H1 (cell line): ENCODE results near the gene COL4A2. TPM values are rescaled to one million over a fixed set of nuclear protein-coding genes. Genes with fewer than 3 reads are reported as not detected.

Source experiments
- CTCF ChIA-PET: fragments of 300-600 bp; sonication (Branson Sonifier 250); formaldehyde crosslinking; loops from one replicate; lab custom pipeline; 2021; ENCODE audit not compliant: partially characterized antibody; lab: Charles Lee
- POLR2A ChIA-PET: fragments of 300-600 bp; sonication (Branson Sonifier 250); formaldehyde crosslinking; loops from one replicate; lab custom pipeline; 2021; ENCODE audit warnings: inconsistent platforms; ENCODE audit not compliant: partially characterized antibody; lab: Charles Lee
- DNase-seq, 2 experiments: peaks; one replicate each; pipeline versions ENCODE4 v3.0.0 to v3.0.0-alpha.2; 2010 to 2022; ENCODE audit warnings: low spot score in 2 of 2, low read depth in 1 of 2, mixed read lengths in 1 of 2
- FAIRE-seq: peaks from 2 replicates; lab custom pipeline; 2011; peaks lifted over from hg19 to GRCh38; lab: Jason Lieb, UNC
- H2AFZ ChIP-seq: 2 replicates; pipeline ENCODE4 v1.8.1; 2012; ENCODE audit warnings: low read length, inconsistent platforms
- H2AK5ac ChIP-seq: 2 replicates; pipeline ENCODE4 v1.6.1; 2013; ENCODE audit warnings: low read depth, low read length
- H2BK120ac ChIP-seq: replicated peaks from 2 replicates; pipeline ENCODE3; 2013; ENCODE audit warnings: low read depth, low read length, inconsistent platforms
- H2BK12ac ChIP-seq: 2 replicates; pipeline ENCODE4 v1.6.1; 2013; ENCODE audit warnings: low read depth, low read length
- H2BK15ac ChIP-seq: 2 replicates; pipeline ENCODE4 v1.6.1; 2013; ENCODE audit warnings: low read length
- H2BK20ac ChIP-seq: 2 replicates; pipeline ENCODE4 v1.6.1; 2013; ENCODE audit warnings: low read length
- H2BK5ac ChIP-seq: 2 replicates; pipeline ENCODE4 v1.6.1; 2013; ENCODE audit warnings: low read depth, low read length
- H3K14ac ChIP-seq: 2 replicates; pipeline ENCODE4 v1.6.1; 2013; ENCODE audit warnings: inconsistent platforms; ENCODE audit not compliant: insufficient read length
- H3K18ac ChIP-seq: 2 replicates; pipeline ENCODE4 v1.6.1; 2013; ENCODE audit warnings: low read length; ENCODE audit errors: extremely low read depth
- H3K23ac ChIP-seq: 2 replicates; pipeline ENCODE4 v1.6.1; 2013; ENCODE audit warnings: inconsistent platforms; ENCODE audit not compliant: insufficient read length
- H3K23me2 ChIP-seq: 2 replicates; pipeline ENCODE4 v1.6.1; 2013; ENCODE audit warnings: low read depth, low read length
- H3K27ac ChIP-seq: 2 replicates; pipeline ENCODE4 v1.6.1; 2011; ENCODE audit warnings: low read depth, low read length, inconsistent platforms
- H3K27me3 ChIP-seq, 4 experiments: replicated peaks in 1 of 4; 1 replicate in 1 of 4; 2 replicates in 3 of 4; pipeline versions ENCODE4 v1.6.1 to v1.8.1; 2011 to 2013; ENCODE audit warnings: low read length in 3 of 4, mild to moderate bottlenecking in 3 of 4, inconsistent platforms in 2 of 4, mixed read lengths in 2 of 4, moderate library complexity in 1 of 4; ENCODE audit not compliant: control insufficient read depth in 3 of 4, insufficient read depth in 3 of 4; ENCODE audit errors: extremely low read depth in 1 of 4
- H3K36me3 ChIP-seq, 4 experiments: 2 replicates each; pipeline versions ENCODE4 v1.6.1 to v1.8.1; 2011 to 2013; ENCODE audit warnings: mild to moderate bottlenecking in 4 of 4, low read length in 3 of 4, moderate library complexity in 2 of 4, control low read depth in 1 of 4, inconsistent platforms in 1 of 4; ENCODE audit not compliant: insufficient read depth in 4 of 4, control insufficient read depth in 2 of 4
- H3K4ac ChIP-seq: replicated peaks from 2 replicates; pipeline ENCODE3; 2013; ENCODE audit warnings: low read length, low read depth, mixed read lengths, inconsistent platforms; ENCODE audit not compliant: insufficient read length
- H3K4me1 ChIP-seq, 4 experiments: replicated peaks in 1 of 4; 1 replicate in 1 of 4; 2 replicates in 3 of 4; pipeline versions ENCODE4 v1.6.1 to v1.8.1; 2011 to 2013; ENCODE audit warnings: low read length in 3 of 4, inconsistent platforms in 2 of 4, mixed read lengths in 1 of 4; ENCODE audit not compliant: insufficient read depth in 4 of 4, control insufficient read depth in 3 of 4
- H3K4me2 ChIP-seq, 2 experiments: 2 replicates each; pipeline versions ENCODE4 v1.6.1 to v1.8.1; 2011 to 2013; ENCODE audit warnings: low read depth in 2 of 2, low read length in 2 of 2, control low read depth in 1 of 2, inconsistent platforms in 1 of 2, mild to moderate bottlenecking in 1 of 2; ENCODE audit not compliant: insufficient read depth in 1 of 2
- H3K4me3 ChIP-seq, 4 experiments: fragments of 200-600, 300-600 bp in 1 of 4; sonication (generic), shearing (Covaris generic), sonication (Bioruptor Twin) in 1 of 4; 2 replicates each; pipeline versions ENCODE4 v1.5.1 to v1.8.1; 2011 to 2016; ENCODE audit warnings: low read length in 4 of 4, low read depth in 3 of 4, control low read depth in 2 of 4, inconsistent platforms in 2 of 4, mild to moderate bottlenecking in 2 of 4, mixed read lengths in 1 of 4, moderate library complexity in 1 of 4; ENCODE audit not compliant: insufficient read depth in 2 of 4; ENCODE audit errors: extremely low read depth in 1 of 4
- H3K56ac ChIP-seq: replicated peaks from 2 replicates; pipeline ENCODE3; 2013; ENCODE audit warnings: low read depth, mild to moderate bottlenecking, mixed read lengths, low read length, inconsistent platforms; ENCODE audit not compliant: insufficient read length
- H3K79me1 ChIP-seq: 2 replicates; pipeline ENCODE4 v1.6.1; 2013; ENCODE audit warnings: low read depth, low read length, control low read depth
- H3K79me2 ChIP-seq, 2 experiments: 2 replicates each; pipeline versions ENCODE4 v1.6.1 to v1.8.1; 2012 to 2013; ENCODE audit warnings: low read length in 2 of 2, mild to moderate bottlenecking in 2 of 2, inconsistent platforms in 1 of 2; ENCODE audit not compliant: insufficient read depth in 2 of 2, control insufficient read depth in 1 of 2
- H3K9ac ChIP-seq, 4 experiments: replicated peaks in 1 of 4; 1 replicate in 1 of 4; 2 replicates in 3 of 4; pipeline versions ENCODE4 v1.6.1 to v1.8.1; 2011 to 2013; ENCODE audit warnings: low read depth in 3 of 4, low read length in 3 of 4, control low read depth in 2 of 4, mild to moderate bottlenecking in 2 of 4, moderate library complexity in 2 of 4, inconsistent platforms in 1 of 4; ENCODE audit errors: extremely low read depth in 1 of 4
- H3K9me3 ChIP-seq, 2 experiments: 2 replicates each; pipeline versions ENCODE4 v1.6.1 to v1.8.1; 2012 to 2013; ENCODE audit warnings: mild to moderate bottlenecking in 2 of 2, moderate library complexity in 2 of 2, control low read depth in 1 of 2, inconsistent platforms in 1 of 2, low read depth in 1 of 2, low read length in 1 of 2, mixed read lengths in 1 of 2; ENCODE audit not compliant: insufficient read depth in 2 of 2
- H4K20me1 ChIP-seq, 2 experiments: replicated peaks in 1 of 2; 2 replicates each; pipeline versions ENCODE3 to v1.8.1; 2011 to 2013; ENCODE audit warnings: inconsistent platforms in 2 of 2, low read length in 2 of 2, mild to moderate bottlenecking in 1 of 2; ENCODE audit not compliant: insufficient read depth in 2 of 2, control insufficient read depth in 1 of 2
- H4K5ac ChIP-seq: 2 replicates; pipeline ENCODE4 v1.6.1; 2013; ENCODE audit warnings: low read length, low read depth, mixed read lengths, inconsistent platforms; ENCODE audit not compliant: insufficient read length
- H4K8ac ChIP-seq: 2 replicates; pipeline ENCODE4 v1.8.0; 2013; ENCODE audit warnings: mild to moderate bottlenecking, moderate library complexity, low read length, inconsistent platforms; ENCODE audit not compliant: insufficient read depth; ENCODE audit errors: extremely low read depth
- H4K91ac ChIP-seq: replicated peaks from 2 replicates; pipeline ENCODE3; 2013; ENCODE audit warnings: low read length, mixed read lengths, inconsistent platforms; ENCODE audit not compliant: insufficient read length
- ATF2 ChIP-seq: IDR thresholded peaks from 2 replicates; pipeline ENCODE4 v1.6.1; 2012; ENCODE audit warnings: low read length, inconsistent platforms
- BRCA1 ChIP-seq: IDR thresholded peaks from 2 replicates; pipeline ENCODE4 v1.6.1; 2012; ENCODE audit warnings: low read depth, low read length, improper control_type of control experiment
- SRF ChIP-seq: IDR thresholded peaks from 2 replicates; pipeline ENCODE4 v1.6.1; 2011; ENCODE audit warnings: mild to moderate bottlenecking, low read depth, low read length, moderate library complexity
- TBP ChIP-seq: IDR thresholded peaks from 2 replicates; pipeline ENCODE4 v1.6.1; 2011; ENCODE audit warnings: low read depth, low read length, improper control_type of control experiment
- WGBS, 2 experiments: shearing (Covaris generic) in 1 of 2; methylation state at CpG; one replicate each; pipeline versions ENCODE4 v1.1.6 to v1.1.7; 2013 to 2015; ENCODE audit warnings: low lambda C conversion rate in 2 of 2, mixed read lengths in 2 of 2, inconsistent platforms in 1 of 2, low coverage in 1 of 2, missing lambda C conversion rate in 1 of 2; ENCODE audit not compliant: insufficient replicate concordance in 2 of 2, insufficient coverage in 1 of 2, insufficient read length in 1 of 2; ENCODE audit errors: extremely low coverage in 1 of 2, missing lambda C conversion rate in 1 of 2; 5-methylcytosine and 5-hydroxymethylcytosine counted together
- polyA plus RNA-seq, 7 experiments: library from polyadenylated mRNA; depleted of rRNA in 3 of 7; stranded (reverse) in 5 of 7; unstranded in 2 of 7; fragments of >200 nt in 5 of 7; fragments of 200-250 nt in 2 of 7; gene quantifications; 1 replicate in 5 of 7; 2 replicates in 1 of 7; 4 replicates in 1 of 7; pipeline versions ENCODE4 v1.2.1 to v1.2.3, GENCODE V29; 2011 to 2013; ENCODE audit warnings: missing spikeins in 2 of 7, mixed read lengths in 2 of 7
- total RNA-seq: library from RNA; stranded (reverse); fragmentation: NEBNext Ultra II Directional; extraction: Animal tissue kit (Norgen Biotek cat#: 25700); gene quantifications from 2 replicates; pipeline ENCODE4 v1.2.1, GENCODE V29; 2021
- TF ChIP-seq, protein P1 (sequence below): IDR thresholded peaks from 2 replicates; pipeline ENCODE4 v1.6.1; 2012; ENCODE audit warnings: inconsistent platforms

COL4A2 gene
- total and polyA plus RNA-seq, 2 of the 8 experiments (the other 6 are each of a cell fraction or from before 2014, with no cell fraction given) = 80.4 to 87.3 TPM

DNA sequence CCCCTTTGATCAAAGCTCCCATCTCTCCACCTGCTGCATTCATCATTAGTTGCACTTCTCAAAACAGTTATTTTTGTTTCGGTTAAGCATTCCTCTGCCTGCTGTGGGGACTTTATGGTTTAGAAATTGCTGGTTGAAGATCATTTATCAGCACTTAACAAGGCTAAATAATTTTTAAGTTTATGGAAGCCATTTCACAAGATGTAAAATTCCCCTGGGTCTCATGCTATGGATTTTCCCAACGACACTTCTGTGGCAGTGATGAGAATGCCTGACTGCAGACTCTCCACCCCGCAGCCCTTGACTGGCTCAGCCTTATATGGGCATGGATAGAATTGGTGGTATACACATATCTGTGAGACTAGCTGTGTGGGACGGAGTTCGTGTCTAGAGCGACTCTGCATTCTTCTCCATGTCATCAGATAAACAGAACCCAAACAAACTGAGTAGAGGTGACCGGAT is 52.8 kb downstream of the COL4A2 start:
- Histone ChIP-seq H3K36me3 (peaks cover 0 to 4% (median 1%) of the 10 kb centered on the region in 4 experiments; a peak in 3 of 8 replicates), H2AFZ (no peak overlapping the region), H3K4me1 (peaks cover under 1 to 10% (median 4%) of the 10 kb centered on the region in 4 experiments; a peak in 5 of 7 replicates), H4K8ac (no peak overlapping the region), H2BK15ac (no peak overlapping the region), H2AK5ac (no peak overlapping the region), H2BK120ac (no peak overlapping the region), H3K27me3 (no peaks in the 10 kb centered on the region), H3K18ac (no peak overlapping the region), H3K9ac (no peak overlapping the region), H4K5ac (no peak overlapping the region), H3K23ac (no peak overlapping the region), H3K79me2 (no peaks in the 10 kb centered on the region; a peak in 1 of 4 replicates), H3K9me3 (no peaks in the 10 kb centered on the region), H4K91ac (no peak overlapping the region), H2BK12ac (no peak overlapping the region), H3K56ac (no peak overlapping the region), H2BK5ac (no peak overlapping the region), H3K79me1 (no peaks in the 10 kb centered on the region; the same call in 1 of the 2 replicates), H3K27ac (no peak overlapping the region), H3K23me2 (no peaks in the 10 kb centered on the region), H3K4me2 (no peak overlapping the region), H3K4me3 (no peak overlapping the region), H3K14ac (no peak overlapping the region), H4K20me1 (no peaks in the 10 kb centered on the region), H3K4ac (no peak overlapping the region), H2BK20ac (no peak overlapping the region)
- FAIRE-seq = no peak
- 88% methylated on average over 7 of the region's 7 CpGs; no CpG with 5 or more reads in 1 of the 2 experiments for WGBS, 2 experiments
- no peak for DNase-seq
- POLR2A ChIA-PET = interaction anchor here (1.0 to 1.1 kb wide), 2 partner anchors 53 to 132 kb away, joined by 3 read pairs; partner anchors contain the start of genes COL4A1 and COL4A2
- TF ChIP-seq, protein P1, sequence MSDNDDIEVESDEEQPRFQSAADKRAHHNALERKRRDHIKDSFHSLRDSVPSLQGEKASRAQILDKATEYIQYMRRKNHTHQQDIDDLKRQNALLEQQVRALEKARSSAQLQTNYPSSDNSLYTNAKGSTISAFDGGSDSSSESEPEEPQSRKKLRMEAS = no peak
- no peak for TF ChIP-seq ATF2
- TF ChIP-seq TBP = no peak
- no peak for TF ChIP-seq BRCA1
- peak; percentile 81 for TF ChIP-seq SRF
- CTCF ChIA-PET = interaction anchor here (1.1 to 5.1 kb wide), 5 partner anchors 8 to 112 kb away, joined by 3 to 36 read pairs (median 8); no protein-coding TSS in a partner anchor
